Keratinocyte (primary cell): Measurements from ENCODE around the gene AKR1C1.

Experiments used
- CTCF ChIP-seq, 3 experiments: IDR thresholded peaks in 1 of 3; conservative IDR thresholded peaks in 1 of 3; optimal IDR thresholded peaks in 1 of 3; 2 replicates in 2 of 3; 3 replicates in 1 of 3; pipeline versions ENCODE3 to v1.5.1; 2011; ENCODE audit warnings: low read length in 3 of 3, mild to moderate bottlenecking in 3 of 3, moderate library complexity in 2 of 3, control low read depth in 1 of 3, inconsistent platforms in 1 of 3; ENCODE audit not compliant: insufficient read depth in 2 of 3; ENCODE audit errors: extremely low read depth in 1 of 3
- EZH2 ChIP-seq: IDR thresholded peaks from one replicate; pipeline ENCODE4 v1.6.1; 2012; ENCODE audit warnings: inconsistent platforms, mild to moderate bottlenecking, low read length, moderate library complexity

DNA sequence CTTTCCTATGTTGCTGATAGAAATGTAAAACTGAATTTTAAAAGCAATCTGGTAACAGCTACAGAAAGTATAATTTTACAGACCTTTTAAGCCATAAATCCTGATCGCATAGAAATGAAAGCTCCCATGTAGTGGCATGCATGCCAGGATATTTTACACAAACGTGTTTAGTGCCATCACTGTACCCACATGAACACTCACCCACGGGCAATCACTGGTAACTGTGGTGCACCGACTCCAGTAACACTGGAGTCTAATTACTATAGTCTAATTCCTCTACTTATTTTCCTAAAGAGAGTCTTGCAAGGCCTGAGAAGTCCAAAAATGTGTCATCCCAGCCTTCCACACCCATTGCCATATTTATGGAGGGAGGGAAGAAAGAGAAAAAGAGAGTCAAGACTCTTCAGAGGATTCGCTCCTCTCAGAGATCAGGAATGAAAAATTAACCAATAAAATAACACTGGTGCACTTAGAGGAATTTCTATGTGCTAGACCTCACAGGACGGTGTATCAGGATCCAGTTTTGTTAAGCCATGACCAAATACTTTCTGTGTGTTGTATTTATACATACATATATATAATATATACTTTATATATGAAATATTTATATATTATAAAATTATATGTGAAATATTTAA lies 48.9 kb upstream of the AKR1C1 start:
- TF ChIP-seq CTCF (optimal IDR thresholded peaks at IDR 0.05 in 1 of 3, IDR thresholded peaks at IDR 0.05 in 1 of 3, conservative IDR thresholded peaks at IDR 0.05 in 1 of 3; ENCODE audit: extremely low read depth in 1 of 3, insufficient read depth in 2 of 3, low read length in 3 of 3) = no peak
- TF ChIP-seq EZH2 = no peak
